GM19328 (cell line): ENCODE measurements around the gene IFI6.

ENCODE experiments used
- ATAC-seq: cut with Tn5 transposase; IDR thresholded peaks from one replicate; pipeline ENCODE4 v1.9.1; 2021; ENCODE audit warnings: mild to moderate bottlenecking, moderate library complexity; ENCODE audit not compliant: unreplicated experiment

Gene IFI6

DNA sequence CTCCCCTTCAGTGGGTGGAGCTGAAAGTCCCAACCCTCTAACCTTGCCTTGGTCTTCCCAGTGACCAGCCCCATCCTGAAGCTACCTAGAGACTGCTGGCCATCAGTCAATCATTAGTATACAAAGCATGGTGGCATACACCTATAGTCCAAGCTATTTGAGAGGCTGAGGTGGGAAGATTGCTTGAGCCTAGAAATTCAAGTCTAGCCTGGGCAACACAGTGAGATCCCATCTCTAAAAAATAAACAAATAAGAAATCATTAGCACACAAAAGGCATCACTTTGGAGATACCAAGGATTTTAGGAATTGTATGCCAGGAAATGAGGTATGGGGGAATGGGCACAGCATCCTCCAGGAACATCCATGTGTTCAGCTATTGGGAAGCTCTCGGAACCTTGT lies 4.4 kb upstream of the IFI6 start:
- ATAC-seq = no peak

DNA sequence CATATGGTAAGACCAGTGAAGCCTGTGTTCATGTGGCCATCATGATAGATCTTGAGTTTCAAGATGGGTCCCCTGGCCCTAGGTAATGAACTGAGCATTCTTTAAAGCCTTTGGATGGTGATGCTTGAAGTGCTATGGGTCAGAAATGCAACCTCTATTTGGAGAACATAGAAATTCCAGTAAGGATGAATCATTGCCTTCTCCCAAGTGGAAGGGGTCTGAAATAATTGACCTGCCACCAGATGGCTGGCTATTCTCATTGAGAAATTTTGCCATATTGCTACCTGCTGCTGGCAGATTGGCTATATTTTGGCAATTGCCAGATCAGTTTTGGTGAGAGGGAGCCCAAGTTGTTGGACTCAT lies 739 bp upstream of the IFI6 start:
- no peak for ATAC-seq

DNA sequence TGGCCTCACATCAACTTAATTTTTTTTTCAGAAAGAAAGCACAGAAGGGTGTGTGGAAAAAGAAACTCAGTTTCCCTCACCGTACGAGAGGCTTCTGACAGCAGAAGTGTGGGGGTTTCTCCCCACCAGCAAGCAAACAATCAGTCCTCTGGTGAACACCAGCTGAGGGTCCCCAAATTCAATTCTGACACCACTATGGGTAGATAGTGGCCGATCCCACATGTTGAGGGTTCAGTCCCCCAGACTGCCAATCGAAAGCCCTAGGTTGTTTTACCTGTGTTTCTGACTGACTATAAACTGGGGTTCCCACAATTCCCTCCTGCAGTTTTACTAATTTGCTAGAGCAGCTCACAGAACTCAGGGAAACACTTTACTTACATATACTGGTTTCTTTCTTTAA lies 2.1 kb downstream of the IFI6 start:
- ATAC-seq = no peak

DNA sequence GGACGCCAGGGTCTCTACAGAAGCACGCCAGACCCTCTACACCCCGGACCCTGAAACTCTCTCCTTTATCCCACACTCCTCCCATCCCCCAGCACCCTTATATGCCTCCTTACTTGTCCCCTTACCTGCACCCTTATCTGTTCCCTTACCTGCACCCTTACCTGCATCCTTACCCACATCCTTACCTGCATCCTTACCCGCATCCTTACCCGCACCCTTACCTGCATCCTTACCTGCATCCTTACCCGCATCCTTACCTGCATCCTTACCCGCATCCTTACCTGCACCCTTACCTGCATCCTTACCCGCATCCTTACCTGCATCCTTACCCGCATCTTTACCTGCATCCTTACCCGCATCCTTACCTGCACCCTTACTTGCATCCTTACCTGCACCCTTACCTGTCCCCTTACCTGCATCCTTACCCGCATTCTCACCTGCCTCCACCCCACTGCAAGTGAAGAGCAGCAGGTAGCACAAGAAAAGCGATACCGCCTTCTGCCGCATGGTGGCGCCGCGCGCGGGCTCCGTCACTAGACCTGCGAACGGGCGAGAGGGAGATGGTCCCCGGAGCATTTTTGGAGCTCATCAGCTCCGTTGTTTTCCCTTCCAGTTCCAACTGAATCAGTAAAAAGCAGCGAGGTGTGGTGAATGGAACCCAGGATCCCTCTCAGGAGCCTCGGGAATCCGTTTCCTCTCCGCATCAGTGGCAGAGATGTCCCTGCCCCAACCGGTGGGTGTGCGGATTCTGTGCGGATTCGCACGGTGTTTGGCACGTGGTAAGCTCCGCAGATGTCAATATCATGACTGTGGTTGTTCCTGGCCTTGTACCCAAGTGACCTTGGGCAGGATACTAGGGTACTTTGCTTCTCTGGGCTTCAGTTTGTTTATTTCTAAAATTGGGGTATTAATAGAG lies 2.9 kb downstream of the IFI6 start:
- no peak for ATAC-seq

DNA sequence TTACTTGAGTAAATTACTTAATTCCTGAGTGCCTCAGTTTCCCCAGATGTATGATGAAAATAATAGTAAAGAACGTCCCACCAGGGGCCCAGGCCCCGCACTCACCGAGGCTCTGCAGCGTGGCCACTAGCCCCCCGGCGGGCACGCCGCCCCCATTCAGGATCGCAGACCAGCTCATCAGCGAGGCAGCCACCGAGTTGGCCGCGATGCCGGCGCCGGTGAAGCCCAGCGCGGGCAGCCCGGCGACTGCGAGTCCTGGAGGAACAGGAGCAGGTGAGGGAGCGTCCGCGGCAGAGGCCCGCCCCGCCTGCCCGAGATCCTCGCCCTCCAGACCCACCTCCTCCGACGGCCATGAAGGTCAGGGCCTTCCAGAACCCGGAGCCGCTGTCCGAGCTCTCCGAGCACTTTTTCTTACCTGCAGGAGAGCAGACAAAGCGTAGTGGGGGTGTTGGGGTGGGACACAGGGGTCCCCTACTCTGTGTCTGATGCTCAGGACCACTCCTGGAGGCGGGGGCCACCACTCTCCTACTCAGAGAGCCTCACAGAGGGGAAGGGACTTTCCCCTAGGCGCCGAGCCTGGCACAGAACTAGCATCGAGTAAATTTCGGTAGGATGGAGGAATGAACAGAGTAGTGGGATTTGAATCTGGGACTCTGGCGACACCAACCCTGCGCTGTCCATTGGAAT lies 3.7 kb downstream of the IFI6 start:
- no peak for ATAC-seq

DNA sequence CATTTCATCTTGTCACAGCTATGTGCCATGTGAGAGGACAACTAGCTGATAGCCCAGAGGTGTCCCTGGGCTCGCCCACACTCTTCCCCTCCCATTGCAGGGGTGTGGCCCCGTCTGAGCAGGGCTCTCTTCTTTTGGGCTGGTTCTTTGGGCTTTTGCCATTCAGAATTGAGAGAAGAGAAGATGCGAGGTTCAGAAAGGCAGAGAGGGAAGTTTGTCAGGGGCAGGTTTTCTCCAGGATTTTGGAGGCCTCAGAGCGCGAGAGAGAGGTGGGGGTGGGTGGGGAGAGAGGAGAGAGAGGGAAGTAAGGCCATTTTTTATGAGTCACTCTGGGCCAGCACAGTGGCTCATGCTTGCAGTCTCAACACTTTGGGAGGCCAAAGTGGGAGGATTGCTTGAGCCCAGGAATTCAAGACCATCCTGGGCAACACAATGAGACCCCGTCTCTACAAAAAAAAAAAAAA lies 5.2 kb downstream of the IFI6 start:
- ATAC-seq = no peak

DNA sequence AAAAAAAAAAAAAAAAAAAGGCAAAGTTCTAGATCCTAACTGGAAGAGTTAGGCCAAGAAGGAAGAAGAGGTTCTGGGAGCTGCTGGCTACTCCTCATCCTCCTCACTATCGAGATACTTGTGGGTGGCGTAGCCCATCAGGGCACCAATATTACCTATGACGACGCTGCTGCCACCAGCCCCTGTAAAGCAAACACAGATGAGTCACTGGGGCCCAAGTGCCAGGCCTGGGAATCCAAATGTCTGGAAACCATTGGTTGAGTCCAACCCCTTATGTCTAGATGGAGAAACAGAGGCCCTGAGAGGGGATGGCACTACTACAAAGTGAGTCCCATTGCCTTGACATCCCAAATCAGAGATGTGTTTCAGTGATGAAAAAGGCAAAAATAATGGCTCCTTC lies 5.7 kb downstream of the IFI6 start:
- ATAC-seq = no peak

DNA sequence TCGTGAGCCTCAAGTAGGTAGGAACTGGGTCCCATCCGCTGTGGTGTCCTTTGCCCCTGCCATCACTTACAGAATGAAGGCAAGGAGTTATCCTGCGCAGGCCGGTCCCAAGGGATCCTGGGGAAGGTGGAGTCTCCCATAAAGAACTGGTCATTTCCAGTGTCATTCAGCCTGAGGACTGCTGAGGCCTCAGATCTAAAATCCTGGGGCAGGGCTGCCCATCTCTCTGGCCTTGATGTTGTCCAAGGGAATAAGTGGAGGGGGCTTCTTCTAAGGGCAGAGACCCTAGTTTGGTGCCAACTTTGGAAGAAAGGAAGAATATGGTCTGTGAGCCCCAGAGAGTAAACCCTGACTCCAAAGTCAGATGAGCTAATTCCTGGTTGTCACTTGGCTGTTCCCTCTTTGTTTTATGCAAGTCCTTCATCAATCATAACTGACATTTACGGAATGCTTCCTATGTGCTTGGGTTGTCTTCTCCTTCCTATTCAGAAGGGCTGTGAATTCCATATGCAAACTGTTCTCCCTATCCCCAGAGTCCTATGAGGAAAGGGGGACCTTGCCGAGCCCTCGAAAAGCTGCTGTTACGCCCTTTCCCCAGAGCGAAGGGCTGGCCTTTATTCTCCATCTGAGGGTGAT lies 6.9 kb downstream of the IFI6 start:
- no peak for ATAC-seq

DNA sequence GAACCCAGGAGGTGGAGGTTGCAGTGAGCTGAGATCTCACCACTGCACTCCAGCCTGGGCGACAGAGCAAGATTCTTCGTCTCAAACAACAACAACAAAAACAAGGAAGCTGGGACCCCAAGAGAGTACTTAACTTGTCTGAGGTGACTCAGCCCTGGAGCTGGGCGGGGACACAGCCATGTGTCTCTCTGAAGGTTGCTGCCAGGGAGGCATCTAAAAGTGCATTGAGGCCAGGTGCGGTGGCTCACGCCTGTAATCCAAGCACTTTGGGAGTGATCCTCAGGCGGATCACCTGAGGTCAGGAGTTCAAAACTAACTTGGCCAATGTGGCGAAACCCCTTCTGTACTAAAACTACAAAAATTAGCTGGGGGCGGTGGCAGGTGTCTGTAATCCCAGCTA lies 7.7 kb downstream of the IFI6 start:
- no peak for ATAC-seq

DNA sequence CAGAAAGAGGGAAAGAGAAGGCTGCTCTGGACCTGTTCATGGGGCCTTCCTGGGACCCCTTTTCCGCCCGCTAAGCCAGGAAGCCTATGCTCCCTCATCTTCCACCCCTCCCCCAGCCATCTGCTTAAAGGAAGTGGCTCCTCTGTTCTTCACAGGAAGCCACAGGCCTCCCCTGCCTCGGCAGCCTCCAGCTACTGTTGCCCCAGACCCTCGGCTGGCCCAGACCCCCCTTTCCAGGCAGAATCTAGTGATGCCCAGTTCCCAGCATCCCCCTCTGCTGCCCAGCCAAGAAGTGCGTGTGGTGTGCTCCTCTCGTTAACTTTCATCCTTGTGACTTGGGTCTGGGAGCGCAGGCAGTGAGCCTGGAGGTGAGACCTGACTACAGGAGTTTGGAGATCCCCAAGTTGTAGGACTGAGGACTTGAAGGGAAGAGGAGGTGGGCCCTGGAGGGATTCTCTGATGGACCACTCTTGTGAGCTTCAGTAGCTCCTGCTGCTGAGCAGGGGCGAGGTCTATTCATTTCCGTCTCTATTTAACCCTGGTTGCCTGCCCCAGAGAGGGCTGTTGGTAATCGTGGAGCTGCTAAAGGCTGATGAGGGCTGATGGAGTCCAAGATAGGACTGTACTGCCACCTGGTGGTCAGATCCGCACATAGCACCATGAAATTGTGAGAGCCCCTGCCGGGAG lies 9.1 kb downstream of the IFI6 start:
- ATAC-seq = no peak

DNA sequence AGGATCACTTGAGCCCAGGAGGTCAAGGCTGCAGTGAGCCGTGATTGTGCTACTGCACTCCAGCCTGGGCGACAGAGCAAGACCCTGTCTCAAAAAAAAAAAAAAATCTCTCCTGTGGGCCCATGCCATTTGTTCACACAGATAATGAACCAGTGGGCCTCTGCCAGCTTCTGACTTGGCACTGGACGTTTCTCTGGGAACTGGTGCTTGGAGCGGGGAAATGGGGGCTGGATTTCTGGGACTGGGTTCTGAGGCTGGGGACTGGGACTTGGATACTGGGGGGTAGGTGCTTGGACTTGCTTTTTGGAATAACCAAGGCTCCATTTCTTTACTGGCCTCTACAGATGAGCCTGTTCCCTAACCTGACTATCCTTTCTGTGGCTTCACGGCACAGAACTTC lies 9.7 kb downstream of the IFI6 start:
- no peak for ATAC-seq

DNA sequence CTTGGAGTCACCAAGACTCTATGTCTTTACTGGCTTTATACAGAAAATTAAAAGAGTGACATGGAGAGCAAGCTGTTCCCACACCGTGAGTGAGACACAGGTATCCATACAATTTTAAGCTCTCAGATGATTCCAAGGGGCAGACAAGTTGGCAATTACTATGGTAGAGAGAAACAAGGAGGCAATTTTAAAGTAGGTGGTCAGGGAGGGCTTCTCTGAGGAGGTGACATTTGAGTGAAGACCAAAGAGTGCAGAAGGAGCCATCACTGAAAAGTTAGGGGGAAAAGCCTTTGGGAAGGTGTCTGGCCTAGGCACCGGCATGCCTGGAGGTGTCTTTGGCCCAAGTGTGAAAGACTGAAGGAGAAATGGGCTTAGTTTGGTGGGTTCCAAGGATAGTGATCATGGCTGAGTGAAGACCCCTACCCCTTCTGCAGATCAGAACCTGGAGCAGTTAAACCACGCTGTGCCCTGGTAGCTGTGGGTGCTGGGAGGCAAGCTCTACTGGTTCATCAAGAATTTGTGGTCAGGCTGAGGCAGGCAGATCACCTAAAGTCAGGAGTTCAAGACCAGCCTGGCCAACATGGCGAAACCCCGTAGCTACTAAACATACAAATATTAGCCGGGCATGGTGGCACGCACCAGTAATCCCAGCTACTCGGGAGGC lies 10.4 kb downstream of the IFI6 start:
- ATAC-seq = no peak

DNA sequence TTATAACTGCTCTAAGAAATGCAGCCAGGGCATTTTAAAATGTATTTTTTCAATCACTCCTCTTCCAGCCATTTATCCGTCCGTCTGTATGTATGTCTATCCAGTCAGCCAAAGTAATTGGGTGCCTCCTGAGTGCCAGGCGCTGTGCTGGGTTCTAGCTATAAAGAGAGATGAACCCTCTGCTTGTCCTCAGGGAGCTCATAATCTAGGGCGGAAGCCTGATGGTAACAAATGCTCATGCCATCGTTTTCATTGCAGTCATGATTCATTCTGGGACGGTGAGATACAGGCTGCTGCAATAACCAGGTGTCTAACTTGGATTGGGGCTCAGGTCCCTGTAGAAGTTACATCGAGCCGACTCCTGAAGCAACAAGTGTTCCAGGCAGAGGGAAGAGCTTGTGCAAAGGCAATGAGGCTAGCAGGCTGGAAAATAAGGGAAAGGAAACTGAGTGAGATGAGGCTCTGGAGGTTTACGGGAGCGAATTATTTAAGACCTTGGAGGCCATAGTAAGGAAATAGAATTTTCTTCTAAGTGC lies 11.6 kb downstream of the IFI6 start:
- no peak for ATAC-seq

DNA sequence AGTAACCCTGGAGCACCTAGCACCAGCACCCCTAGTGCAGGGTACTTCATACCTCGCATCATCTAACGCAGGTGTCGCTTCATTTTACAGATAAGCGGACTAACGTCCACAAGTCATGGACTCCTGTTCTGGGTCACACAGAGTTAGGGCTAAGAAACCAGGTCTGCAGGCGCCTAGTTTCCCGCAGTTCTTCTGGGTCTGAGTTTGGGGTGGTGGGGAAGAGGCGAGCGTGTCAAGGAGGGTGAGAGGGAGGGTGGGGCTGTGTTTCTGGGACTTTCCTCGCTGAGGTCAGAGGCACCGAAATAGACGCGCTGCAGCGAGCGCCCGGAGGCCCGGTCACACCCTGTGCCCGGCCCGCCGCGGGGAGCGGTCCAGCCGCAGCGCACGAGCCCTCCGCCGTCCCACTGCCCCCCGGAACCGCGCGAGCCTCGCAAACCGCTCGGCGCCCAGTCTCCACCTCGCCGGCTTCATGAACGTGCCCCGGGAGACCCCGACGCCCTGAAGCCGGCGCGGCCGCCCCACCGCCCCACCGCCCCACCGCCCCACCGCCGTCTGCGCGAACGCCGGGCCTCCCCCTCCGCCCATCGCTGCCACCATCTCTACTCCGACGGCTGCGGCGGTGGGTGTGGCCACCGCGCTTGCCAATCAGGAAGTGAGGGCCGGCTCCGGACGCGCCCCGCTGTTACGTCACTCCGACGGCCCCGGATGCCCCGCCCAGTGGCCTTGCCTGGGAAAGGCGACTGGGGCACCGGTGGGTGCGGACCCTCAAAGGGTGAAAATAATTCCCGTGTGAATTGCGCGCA lies 12.3 kb downstream of the IFI6 start:
- ATAC-seq = peak; percentile 66

DNA sequence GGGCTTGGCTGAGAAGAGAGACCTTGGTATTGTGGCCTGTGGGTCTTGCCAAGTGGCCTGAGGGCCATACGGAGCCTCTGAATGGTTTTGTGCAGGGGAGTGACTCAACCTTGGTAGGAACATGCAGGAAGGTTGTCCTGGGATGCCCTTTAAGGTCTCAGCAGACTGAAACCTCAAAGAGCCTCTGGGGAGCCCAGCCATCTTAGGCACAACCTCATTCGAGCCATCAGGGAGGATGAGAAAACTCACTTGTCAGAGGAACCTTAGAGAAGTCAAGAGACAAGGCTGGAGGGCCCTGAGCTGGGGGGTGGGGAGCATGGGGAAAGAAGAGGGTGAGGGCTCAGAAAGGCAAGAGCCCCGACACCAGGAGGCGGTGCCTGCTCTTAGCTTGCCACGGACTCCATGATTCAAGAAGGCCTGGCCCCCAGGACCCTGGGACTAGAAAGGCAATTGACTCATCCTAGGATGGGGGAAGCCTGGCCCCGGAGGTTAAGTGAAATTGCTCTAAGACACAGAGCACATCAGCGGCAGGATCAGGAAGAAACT lies 13.0 kb downstream of the IFI6 start:
- peak; percentile 16 for ATAC-seq

DNA sequence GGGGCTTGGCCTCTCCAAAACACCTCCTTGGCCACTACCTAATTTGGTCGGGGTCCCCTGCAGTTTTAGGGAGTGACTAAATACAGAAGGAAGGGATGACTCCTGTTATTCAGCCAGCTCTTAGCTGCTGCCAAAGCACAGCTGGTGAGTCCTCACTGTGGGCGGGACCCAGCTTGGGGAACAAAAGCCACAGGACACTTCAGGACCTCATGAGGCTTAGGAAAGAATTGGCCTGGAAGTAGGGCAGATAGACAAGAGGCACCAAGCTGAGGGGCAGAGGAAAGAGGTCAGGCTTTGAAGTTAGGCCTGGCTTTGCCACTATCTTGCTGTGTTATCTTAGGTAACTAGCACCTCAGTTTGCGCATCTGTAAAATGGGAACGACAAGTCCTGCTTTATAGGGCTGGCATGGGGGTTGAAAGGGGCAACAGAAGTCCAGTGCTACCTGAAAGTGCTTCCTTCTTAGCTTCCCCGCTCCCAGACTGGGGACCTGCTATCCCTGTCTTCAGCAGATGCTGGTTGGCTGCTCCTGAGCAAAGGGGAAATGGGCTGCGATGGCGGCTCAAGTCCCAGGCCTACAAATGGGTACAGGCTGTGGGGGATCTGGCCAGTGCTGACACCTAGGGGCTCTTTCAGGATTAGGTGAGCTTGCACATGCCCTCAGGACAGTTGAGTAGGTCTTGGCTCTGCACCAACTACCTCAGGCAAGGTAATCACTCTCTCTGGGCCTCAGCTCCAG lies 15.7 kb downstream of the IFI6 start:
- ATAC-seq = no peak

DNA sequence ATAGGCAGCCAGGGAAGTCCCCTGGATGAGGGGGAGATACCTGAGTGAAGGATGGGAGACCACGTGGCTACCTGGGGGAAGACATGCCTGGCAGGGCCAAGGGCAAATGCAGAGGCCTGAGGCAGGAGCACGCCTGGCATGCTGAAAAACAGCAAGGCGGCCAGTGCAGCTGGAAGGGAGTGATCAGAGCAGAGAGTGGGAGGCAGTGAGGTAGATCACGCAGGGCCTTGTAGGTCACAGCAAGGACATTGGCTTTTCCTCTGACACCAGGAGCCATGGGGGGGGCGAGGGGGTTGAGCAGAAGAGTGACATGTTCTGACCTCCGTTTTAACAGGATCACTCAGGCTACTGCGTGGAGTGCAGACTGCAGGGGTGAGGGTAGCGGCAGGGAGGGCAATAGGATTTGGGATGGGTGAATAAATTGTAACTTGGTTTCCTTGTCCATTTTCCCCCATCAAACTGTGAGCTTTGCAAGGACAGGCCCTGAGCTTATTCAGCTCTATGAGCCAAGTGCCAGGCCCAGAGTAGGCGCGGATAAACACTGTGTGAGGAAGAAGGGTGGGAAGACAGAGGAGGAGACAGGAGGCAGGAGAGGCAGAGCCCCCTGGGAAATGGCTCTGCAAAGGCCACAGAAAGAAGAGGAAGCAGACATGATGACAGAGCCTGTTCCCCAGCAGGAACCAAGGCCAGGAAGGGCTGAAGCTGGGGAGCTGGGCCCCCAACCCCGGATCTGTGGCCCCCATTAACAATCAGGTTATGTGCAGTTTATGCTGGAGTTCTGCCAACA lies 16.6 kb downstream of the IFI6 start:
- no peak for ATAC-seq
